ENCODE results near the gene FYTTD1. TPM values are rescaled to one million over a fixed set of nuclear protein-coding genes. Genes with fewer than 3 reads are reported as not detected.
"Not testable (repeated sequence)": the region's sequence is repeated elsewhere in the genome, so short reads cannot be mapped to it uniquely, and the experiment has no call there.

The FYTTD1 gene
- total and polyA plus RNA-seq, 2 of the 4 experiments (the other 2 are of a cell fraction): 20.4 to 50.2 TPM

DNA sequence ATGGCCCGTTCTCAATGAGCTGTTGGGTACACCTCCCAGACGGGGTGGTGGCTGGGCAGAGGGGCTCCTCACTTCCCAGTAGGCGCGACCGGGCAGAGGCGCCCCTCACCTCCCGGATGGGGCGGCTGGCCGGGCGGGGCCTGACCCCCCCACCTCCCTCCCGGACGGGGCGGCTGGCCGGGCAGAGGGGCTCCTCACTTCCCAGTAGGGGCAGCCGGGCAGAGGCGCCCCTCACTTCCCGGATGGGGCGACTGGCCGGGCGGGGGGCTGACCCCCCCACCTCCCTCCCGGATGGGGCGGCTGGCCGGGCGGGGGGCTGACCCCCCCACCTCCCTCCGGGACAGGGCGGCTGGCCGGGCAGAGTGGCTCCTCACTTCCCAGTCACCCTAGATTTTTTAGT is 18.2 kb upstream of the FYTTD1 start:
- H4K8ac ChIP-seq (ENCODE audit: low read depth in 2 of 2, low read length in 2 of 2); H4K91ac ChIP-seq (ENCODE audit: insufficient read depth, low read depth, low read length); POLR2A ChIA-PET (ENCODE audit: unreplicated experiment); H3K23ac ChIP-seq (ENCODE audit: low read depth, low read length); H3K9ac ChIP-seq (ENCODE audit: low read depth, low read length); H3K4me3 ChIP-seq (ENCODE audit: insufficient read depth, low read depth, low read length); H2BK15ac ChIP-seq (ENCODE audit: low read depth, low read length); ATAC-seq (ENCODE audit: low read depth); H3K36me3 ChIP-seq (ENCODE audit: control insufficient read depth, insufficient read depth, low read length); H2BK5ac ChIP-seq (ENCODE audit: low read depth, low read length, poor library complexity, severe bottlenecking); H2AK5ac ChIP-seq (ENCODE audit: low read depth, low read length); H3K4me1 ChIP-seq (ENCODE audit: control insufficient read depth, insufficient read depth, low read length); H2BK120ac ChIP-seq (ENCODE audit: low read depth, low read length); H3K27ac ChIP-seq (ENCODE audit: insufficient read depth, low read length); in situ Hi-C loops (cut with MboI; ENCODE audit: low sequenced_read_pairs); H2AK9ac ChIP-seq (replicated peaks; ENCODE audit: low read depth, low read length, poor library complexity); DNase-seq; H2AFZ ChIP-seq (replicated peaks; ENCODE audit: low read length, poor library complexity); intact Hi-C loops (cut with micrococcal nuclease); H3K9me1 ChIP-seq (ENCODE audit: insufficient read depth, low read length); H3K14ac ChIP-seq (replicated peaks; ENCODE audit: low read depth, low read length); dilution Hi-C loops (cut with HindIII; ENCODE audit: low sequenced_read_pairs, unreplicated experiment); H3K4me2 ChIP-seq (ENCODE audit: low read depth, low read length); H4K20me1 ChIP-seq (ENCODE audit: insufficient read depth, low read length); CTCF ChIA-PET; H2BK20ac ChIP-seq (ENCODE audit: low read depth, low read length); H4K5ac ChIP-seq (ENCODE audit: low read depth, low read length); H3K9me3 ChIP-seq (ENCODE audit: control insufficient read depth, insufficient read depth, low read length); H3K18ac ChIP-seq (ENCODE audit: low read depth, low read length); H3K56ac ChIP-seq (ENCODE audit: extremely low read depth, insufficient read depth, low read length); BruUV-seq (replicated peaks); H3K27me3 ChIP-seq (ENCODE audit: control insufficient read depth, insufficient read depth, low read length); H3K4ac ChIP-seq (ENCODE audit: low read depth, low read length): not testable (repeated sequence)
- peaks cover 30 to 55% of the 10 kb centered on the region in 2 experiments for H3K79me1 ChIP-seq (ENCODE audit: low read depth in 1 of 2, low read length in 2 of 2)
- no CpG with 5 or more reads among the region's 27 CpGs for WGBS, 2 experiments (ENCODE audit: extremely low coverage in 2 of 2, insufficient read length in 1 of 2)
